Measurements from ENCODE around the gene TBX15.

GRCh38 chr1:118985640-118986554 lies 2.2 kb downstream of the TBX15 start:
- TF ChIP-seq SUZ12 (IDR thresholded peaks at IDR 0.05; ENCODE audit: extremely low read depth, insufficient read depth, insufficient read length) (no peak), ZNF274 (IDR thresholded peaks at IDR 0.05; ENCODE audit: low read depth, low read length) (no peak)

Measured in NT2/D1 (cell line).